ENCODE data around the gene LCE2D.

GRCh38 chr1:152658649-152659048, 4.5 kb upstream of the LCE2D start:
- TF ChIP-seq CTCF (IDR thresholded peaks at IDR 0.05; ENCODE audit: low read length), result no peak
- TF ChIP-seq EZH2 (IDR thresholded peaks at IDR 0.05; ENCODE audit: borderline replicate concordance, low read length), result no peak

Data from OCI-LY1 (cell line).